ENCODE data around the gene CRABP2.

GRCh38 chr1:156671804-156672203 is 33.6 kb downstream of the CRABP2 start:
- no peak for TF ChIP-seq CTCF (IDR thresholded peaks at IDR 0.05)
- no peak for TF ChIP-seq POLR2A (IDR thresholded peaks at IDR 0.05)
